Hypothalamus (tissue), 51 donors: ENCODE data around the gene ALKBH2.

ENCODE experiments used
- DNase-seq, 51 donors: peaks; one replicate each; lab custom pipeline; 2025; lab: John Stamatoyannopoulos, UW

The ALKBH2 gene

GRCh38 chr12:109115404-109115757 is 22.1 kb upstream of the ALKBH2 start:
- no peak for DNase-seq

GRCh38 chr12:109114644-109115043 is 21.4 kb upstream of the ALKBH2 start:
- DNase-seq, result no peak

- no peak for DNase-seq
These were observed 20.5 kb upstream of the ALKBH2 start for GRCh38 chr12:109113661-109114321.

GRCh38 chr12:109112720-109113465 is 19.6 kb upstream of the ALKBH2 start:
- DNase-seq, result no peak

GRCh38 chr12:109110988-109111495 is 17.8 kb upstream of the ALKBH2 start:
- DNase-seq, result peak in 50 of 51 donors; percentile 32 to 94 (median 81)

- peak in 4 of 51 donors; percentile 8 to 43 (median 34) for DNase-seq
These were observed 16.6 kb upstream of the ALKBH2 start for GRCh38 chr12:109109746-109110350.

- DNase-seq, result no peak
These were observed 11.9 kb upstream of the ALKBH2 start for GRCh38 chr12:109105176-109105575.

GRCh38 chr12:109102491-109102890 is 9.2 kb upstream of the ALKBH2 start:
- DNase-seq, result no peak

- no peak for DNase-seq
These were observed 7.5 kb upstream of the ALKBH2 start for GRCh38 chr12:109100741-109101140.

GRCh38 chr12:109099431-109100020 is 6.3 kb upstream of the ALKBH2 start:
- no peak for DNase-seq

GRCh38 chr12:109098651-109099050 is 5.4 kb upstream of the ALKBH2 start:
- no peak for DNase-seq

GRCh38 chr12:109098183-109098604 is 4.9 kb upstream of the ALKBH2 start:
- DNase-seq, result peak in 6 of 51 donors; percentile 67 to 89 (median 74)

- peak; percentile 76 to 98 (median 94) for DNase-seq
These were observed 4.3 kb upstream of the ALKBH2 start, which contains the start of gene UNG for GRCh38 chr12:109097435-109098182. TSS of gene UNG (plus strand) at chr12:109097597. CDS start at chr12:109097680, 83 bp downstream.

GRCh38 chr12:109097140-109097434 is 3.8 kb upstream of the ALKBH2 start:
- no peak for DNase-seq

- DNase-seq, result no peak
These were observed 713 bp downstream of the ALKBH2 start for GRCh38 chr12:109092497-109093021.

- DNase-seq, result no peak
These were observed 3.6 kb downstream of the ALKBH2 start for GRCh38 chr12:109089683-109090082.

GRCh38 chr12:109088818-109089217 is 4.5 kb downstream of the ALKBH2 start:
- DNase-seq, result no peak

- DNase-seq, result no peak
These were observed 6.0 kb downstream of the ALKBH2 start for GRCh38 chr12:109087250-109087649.

- no peak for DNase-seq
These were observed 7.7 kb downstream of the ALKBH2 start for GRCh38 chr12:109085590-109085989.

- DNase-seq, result no peak
These were observed 8.8 kb downstream of the ALKBH2 start for GRCh38 chr12:109084425-109084824.
